IMR-90 (cell line): ENCODE measurements around the gene ETV3L. TPM values are rescaled to one million over a fixed set of nuclear protein-coding genes. Genes with fewer than 3 reads are reported as not detected.

Source experiments
- ATAC-seq: fragments of 200-7000 bp; cut with Tn5 transposase; 2 replicates; pipeline ENCODE4 v1.9.1; 2020; ENCODE audit warnings: low read depth, mild to moderate bottlenecking, moderate library complexity
- BruUV-seq: library from RNA; stranded (reverse); fragments of 400-500 nt; replicated peaks from 2 replicates; lab custom pipeline; 2021; lab: Mats Ljungman, UMichigan
- CTCF ChIA-PET: fragments of 300-600 bp; formaldehyde crosslinking; extraction: SDS; loops from one replicate; lab custom pipeline; 2021; ENCODE audit warnings: antibody characterized with exemption; lab: Yijun Ruan, JAX
- POLR2A ChIA-PET: fragments of 300-600 bp; sonication (Branson Sonifier 250); formaldehyde crosslinking; loops from one replicate; lab custom pipeline; 2022; ENCODE audit warnings: antibody characterized with exemption; ENCODE audit not compliant: unreplicated experiment; lab: Charles Lee
- DNase-seq: peaks from one replicate; pipeline ENCODE4 v3.0.0; 2013
- H2AFZ ChIP-seq: replicated peaks from 2 replicates; pipeline ENCODE3; 2013; ENCODE audit warnings: low read length, mild to moderate bottlenecking; ENCODE audit not compliant: poor library complexity
- H2AK5ac ChIP-seq: 2 replicates; pipeline ENCODE4 v1.6.1; 2013; ENCODE audit warnings: low read depth, low read length, inconsistent platforms
- H2AK9ac ChIP-seq: replicated peaks from 2 replicates; pipeline ENCODE3; 2013; ENCODE audit warnings: mild to moderate bottlenecking, low read depth, low read length, moderate library complexity; ENCODE audit not compliant: poor library complexity
- H2BK120ac ChIP-seq: 2 replicates; pipeline ENCODE4 v1.6.1; 2013; ENCODE audit warnings: low read depth, low read length, inconsistent platforms
- H2BK15ac ChIP-seq: 3 replicates; pipeline ENCODE4 v1.6.1; 2013; ENCODE audit warnings: low read depth, low read length, inconsistent platforms
- H2BK20ac ChIP-seq: 2 replicates; pipeline ENCODE4 v1.6.1; 2013; ENCODE audit warnings: low read depth, mild to moderate bottlenecking, inconsistent platforms, low read length, moderate library complexity
- H2BK5ac ChIP-seq: 2 replicates; pipeline ENCODE4 v1.6.1; 2013; ENCODE audit warnings: mild to moderate bottlenecking, low read depth, low read length, inconsistent platforms; ENCODE audit not compliant: poor library complexity, severe bottlenecking
- H3K14ac ChIP-seq: replicated peaks from 2 replicates; pipeline ENCODE4 v1.6.1; 2013; ENCODE audit warnings: low read depth, low read length, inconsistent platforms
- H3K18ac ChIP-seq: 2 replicates; pipeline ENCODE4 v1.6.1; 2013; ENCODE audit warnings: low read depth, low read length, control low read depth
- H3K23ac ChIP-seq: 2 replicates; pipeline ENCODE4 v1.6.1; 2013; ENCODE audit warnings: low read depth, low read length, inconsistent platforms
- H3K27ac ChIP-seq: 2 replicates; pipeline ENCODE4 v1.5.1; 2013; ENCODE audit warnings: mild to moderate bottlenecking, control low read depth, low read length; ENCODE audit not compliant: insufficient read depth
- H3K27me3 ChIP-seq: 2 replicates; pipeline ENCODE4 v1.6.1; 2013; ENCODE audit warnings: low read length; ENCODE audit not compliant: control insufficient read depth, insufficient read depth
- H3K36me3 ChIP-seq: 2 replicates; pipeline ENCODE4 v1.6.1; 2013; ENCODE audit warnings: low read length, mixed read lengths; ENCODE audit not compliant: control insufficient read depth, insufficient read depth
- H3K4ac ChIP-seq: 2 replicates; pipeline ENCODE4 v1.6.1; 2013; ENCODE audit warnings: low read depth, low read length, inconsistent platforms
- H3K4me1 ChIP-seq: 2 replicates; pipeline ENCODE4 v1.6.1; 2013; ENCODE audit warnings: low read length, mixed read lengths; ENCODE audit not compliant: control insufficient read depth, insufficient read depth
- H3K4me2 ChIP-seq: 2 replicates; pipeline ENCODE4 v1.6.1; 2013; ENCODE audit warnings: low read depth, mild to moderate bottlenecking, control low read depth, low read length, moderate library complexity
- H3K4me3 ChIP-seq: 2 replicates; pipeline ENCODE4 v1.5.1; 2013; ENCODE audit warnings: low read depth, mild to moderate bottlenecking, control low read depth, low read length, moderate library complexity; ENCODE audit not compliant: insufficient read depth
- H3K56ac ChIP-seq: 2 replicates; pipeline ENCODE4 v1.6.1; 2013; ENCODE audit warnings: low read length, inconsistent platforms; ENCODE audit not compliant: insufficient read depth; ENCODE audit errors: extremely low read depth
- H3K79me1 ChIP-seq, 2 experiments: 2 replicates each; pipeline ENCODE4 v1.6.1; 2013; ENCODE audit warnings: low read length in 2 of 2, inconsistent platforms in 1 of 2, low read depth in 1 of 2
- H3K9ac ChIP-seq: 2 replicates; pipeline ENCODE4 v1.6.1; 2013; ENCODE audit warnings: low read depth, low read length, control low read depth
- H3K9me1 ChIP-seq: 2 replicates; pipeline ENCODE4 v1.6.1; 2013; ENCODE audit warnings: low read length, inconsistent platforms; ENCODE audit not compliant: insufficient read depth
- H3K9me3 ChIP-seq: 2 replicates; pipeline ENCODE4 v1.6.1; 2013; ENCODE audit warnings: low read length; ENCODE audit not compliant: control insufficient read depth, insufficient read depth
- H4K20me1 ChIP-seq: 2 replicates; pipeline ENCODE4 v1.6.1; 2013; ENCODE audit warnings: low read length, inconsistent platforms; ENCODE audit not compliant: insufficient read depth
- H4K5ac ChIP-seq: 2 replicates; pipeline ENCODE4 v1.6.1; 2013; ENCODE audit warnings: mild to moderate bottlenecking, low read depth, low read length, control low read depth
- H4K8ac ChIP-seq, 2 experiments: 2 replicates each; pipeline ENCODE4 v1.6.1; 2013; ENCODE audit warnings: low read depth in 2 of 2, low read length in 2 of 2, control low read depth in 1 of 2, inconsistent platforms in 1 of 2
- H4K91ac ChIP-seq: 2 replicates; pipeline ENCODE4 v1.6.1; 2013; ENCODE audit warnings: low read depth, low read length, inconsistent platforms; ENCODE audit not compliant: insufficient read depth
- BHLHE40 ChIP-seq: fragments of 150-350 bp; IDR thresholded peaks from 2 replicates; pipeline ENCODE4 v1.6.1; 2016; ENCODE audit warnings: mild to moderate bottlenecking, low read depth, low read length
- CEBPB ChIP-seq: IDR thresholded peaks from 2 replicates; pipeline ENCODE4 v1.6.1; 2012; ENCODE audit warnings: low read depth, low read length, improper control_type of control experiment
- CHD1 ChIP-seq: IDR thresholded peaks from 2 replicates; pipeline ENCODE4 v1.6.1; 2012; ENCODE audit warnings: low read depth, low read length, improper control_type of control experiment
- FOS ChIP-seq: fragments of 150-350 bp; IDR thresholded peaks from 2 replicates; pipeline ENCODE4 v1.6.1; 2016; ENCODE audit warnings: low read depth, low read length
- MAFK ChIP-seq: IDR thresholded peaks from 2 replicates; pipeline ENCODE4 v1.6.1; 2012; ENCODE audit warnings: low read depth, low read length, improper control_type of control experiment
- MAZ ChIP-seq: IDR thresholded peaks from 2 replicates; pipeline ENCODE4 v1.6.1; 2012; ENCODE audit warnings: low read depth, mild to moderate bottlenecking, low read length, improper control_type of control experiment, moderate library complexity, borderline replicate concordance
- MXI1 ChIP-seq: IDR thresholded peaks from 2 replicates; pipeline ENCODE4 v1.6.1; 2012; ENCODE audit warnings: low read depth, mild to moderate bottlenecking, low read length, moderate library complexity, borderline replicate concordance
- NFE2L2 ChIP-seq: fragments of 150-350 bp; IDR thresholded peaks from 2 replicates; pipeline ENCODE4 v1.6.1; 2016; ENCODE audit warnings: low read depth, mild to moderate bottlenecking, low read length
- POLR2A ChIP-seq: IDR thresholded peaks from 2 replicates; pipeline ENCODE4 v1.6.1; 2012; ENCODE audit warnings: mild to moderate bottlenecking, low read depth, low read length
- RAD21 ChIP-seq: IDR thresholded peaks from 2 replicates; pipeline ENCODE4 v1.6.1; 2012; ENCODE audit warnings: low read length, improper control_type of control experiment
- RCOR1 ChIP-seq: IDR thresholded peaks from 2 replicates; pipeline ENCODE4 v1.6.1; 2012; ENCODE audit warnings: mild to moderate bottlenecking, low read length, improper control_type of control experiment; ENCODE audit not compliant: insufficient replicate concordance
- RFX5 ChIP-seq: IDR thresholded peaks from 2 replicates; pipeline ENCODE4 v1.8.0; 2012; ENCODE audit warnings: low read depth, mild to moderate bottlenecking, low read length, moderate library complexity
- SMC3 ChIP-seq: fragments of 150-350 bp; IDR thresholded peaks from 2 replicates; pipeline ENCODE4 v1.6.1; 2016; ENCODE audit warnings: low read depth, mild to moderate bottlenecking, antibody characterized with exemption, low read length, moderate library complexity
- WGBS, 2 experiments: methylation state at CpG; one replicate each; pipeline versions ENCODE4 v1.1.5 to v1.1.7; 2013; ENCODE audit warnings: missing lambda C conversion rate in 2 of 2; ENCODE audit not compliant: insufficient read length in 1 of 2; ENCODE audit errors: extremely low coverage in 2 of 2; 5-methylcytosine and 5-hydroxymethylcytosine counted together
- dilution Hi-C: fragments of 300-500 bp; cut with HindIII; formaldehyde crosslinking; loops from one replicate; pipeline ENCODE4 v1.14.3; 2018; ENCODE audit warnings: low sequenced_read_pairs; ENCODE audit not compliant: unreplicated experiment
- in situ Hi-C: fragments of 300-500 bp; cut with MboI; formaldehyde crosslinking; loops from 3 replicates; pipeline ENCODE4 v1.14.3; 2019; ENCODE audit warnings: low sequenced_read_pairs, inconsistent platforms, mixed read lengths
- intact Hi-C: fragments of 100-400 bp; cut with micrococcal nuclease; formaldehyde crosslinking; loops from 2 replicates; pipeline ENCODE4 v1.10.0; 2022
- polyA plus RNA-seq, 3 experiments: library from polyadenylated mRNA; depleted of rRNA; stranded (reverse); fragments of >200 nt; gene quantifications; 2 replicates each; pipeline ENCODE4 v1.2.3, GENCODE V29; 2012; ENCODE audit warnings: low replicate concordance in 1 of 3
- total RNA-seq: library from RNA; depleted of rRNA; stranded (reverse); fragments of >200 nt; gene quantifications from 2 replicates; pipeline ENCODE4 v1.2.3, GENCODE V29; 2012
- TF ChIP-seq, protein P1 (sequence below): fragments of 150-350 bp; IDR thresholded peaks from 2 replicates; pipeline ENCODE4 v1.6.1; 2016; ENCODE audit warnings: low read depth, mild to moderate bottlenecking, low read length, moderate library complexity, borderline replicate concordance
- TF ChIP-seq, protein P2 (sequence below): conservative IDR thresholded peaks from 2 replicates; pipeline ENCODE4 v1.5.1; 2012; ENCODE audit warnings: mild to moderate bottlenecking, low read depth, low read length, improper control_type of control experiment
- TF ChIP-seq, protein P3 (sequence below): fragments of 150-350 bp; IDR thresholded peaks from 2 replicates; pipeline ENCODE4 v1.6.1; 2017; ENCODE audit warnings: mild to moderate bottlenecking, antibody characterized with exemption, low read length, low read depth

ETV3L gene
- total and polyA plus RNA-seq, 2 of the 4 experiments (the other 2 are of a cell fraction), result not detected

DNA sequence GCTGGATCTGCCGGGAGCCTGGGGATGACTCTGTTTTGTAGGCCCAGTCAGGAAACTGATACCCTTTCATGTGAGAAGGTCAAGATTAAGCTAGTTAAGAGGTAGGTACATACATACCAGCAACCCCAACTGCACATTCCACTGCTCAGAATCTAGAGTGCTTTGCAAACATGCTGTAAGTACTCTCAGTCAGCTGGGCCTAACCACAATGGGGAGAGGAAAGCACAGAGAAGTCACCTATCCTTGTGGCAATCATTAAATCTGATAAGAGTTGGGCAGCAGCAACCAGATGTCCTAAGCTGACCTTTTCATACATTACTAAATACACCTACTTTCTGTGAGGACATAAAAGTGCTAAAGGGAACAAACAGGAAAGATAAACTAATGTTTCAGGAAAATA, 36.0 kb upstream of the ETV3L start:
- Histone ChIP-seq H3K4me1 (peaks cover 4% of the 10 kb centered on the region), H2BK120ac (no peak overlapping the region), H3K79me1 (peaks cover 31 to 41% of the 10 kb centered on the region in 2 experiments), H3K9me3 (no peaks in the 10 kb centered on the region), H2BK5ac (no peak overlapping the region), H4K8ac (no peak overlapping the region), H2AK9ac (no peak overlapping the region), H2AFZ (no peak overlapping the region), H3K27me3 (no peaks in the 10 kb centered on the region), H3K56ac (no peak overlapping the region), H2BK15ac (no peak overlapping the region), H3K9me1 (peaks cover 2% of the 10 kb centered on the region; the same call in 1 of the 2 replicates), H4K5ac (no peak overlapping the region), H3K4me2 (no peak overlapping the region), H2BK20ac (no peak overlapping the region), H3K4ac (no peak overlapping the region), H3K36me3 (peaks cover 31% of the 10 kb centered on the region), H4K20me1 (peaks cover 24% of the 10 kb centered on the region), H3K18ac (no peak overlapping the region), H3K9ac (no peak overlapping the region), H3K4me3 (no peak overlapping the region), H3K23ac (peak overlapping the region; percentile 35; the same call in 1 of the 2 replicates), H2AK5ac (no peak overlapping the region), H4K91ac (no peak overlapping the region), H3K27ac (no peak overlapping the region), H3K14ac (no peak overlapping the region)
- DNase-seq (no peak), ATAC-seq (no peak)
- intact Hi-C loops (loop anchor here (5.0 kb wide), 1 partner anchor 43 kb away; no protein-coding TSS in a partner anchor), dilution Hi-C loops (no loop called here), in situ Hi-C loops (no loop called here)
- WGBS, 2 experiments, result no CpG with 5 or more reads among the region's 1 CpG
- ChIA-PET POLR2A (no interaction called here), CTCF (interaction anchor here (0.8 to 1.2 kb wide), 2 partner anchors 21 to 46 kb away, joined by 4 read pairs; no protein-coding TSS in a partner anchor)
- TF ChIP-seq RCOR1, result no peak
- TF ChIP-seq MAZ, result no peak
- TF ChIP-seq RAD21, result no peak
- no peak for TF ChIP-seq SMC3
- TF ChIP-seq, protein P1, sequence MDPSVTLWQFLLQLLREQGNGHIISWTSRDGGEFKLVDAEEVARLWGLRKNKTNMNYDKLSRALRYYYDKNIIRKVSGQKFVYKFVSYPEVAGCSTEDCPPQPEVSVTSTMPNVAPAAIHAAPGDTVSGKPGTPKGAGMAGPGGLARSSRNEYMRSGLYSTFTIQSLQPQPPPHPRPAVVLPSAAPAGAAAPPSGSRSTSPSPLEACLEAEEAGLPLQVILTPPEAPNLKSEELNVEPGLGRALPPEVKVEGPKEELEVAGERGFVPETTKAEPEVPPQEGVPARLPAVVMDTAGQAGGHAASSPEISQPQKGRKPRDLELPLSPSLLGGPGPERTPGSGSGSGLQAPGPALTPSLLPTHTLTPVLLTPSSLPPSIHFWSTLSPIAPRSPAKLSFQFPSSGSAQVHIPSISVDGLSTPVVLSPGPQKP, result no peak
- TF ChIP-seq RFX5, result no peak
- TF ChIP-seq CEBPB, result no peak
- TF ChIP-seq BHLHE40, result no peak
- no peak for TF ChIP-seq NFE2L2
- TF ChIP-seq MAFK, result no peak
- TF ChIP-seq POLR2A, result no peak; the same call in 1 of the 2 replicates
- TF ChIP-seq, protein P2, sequence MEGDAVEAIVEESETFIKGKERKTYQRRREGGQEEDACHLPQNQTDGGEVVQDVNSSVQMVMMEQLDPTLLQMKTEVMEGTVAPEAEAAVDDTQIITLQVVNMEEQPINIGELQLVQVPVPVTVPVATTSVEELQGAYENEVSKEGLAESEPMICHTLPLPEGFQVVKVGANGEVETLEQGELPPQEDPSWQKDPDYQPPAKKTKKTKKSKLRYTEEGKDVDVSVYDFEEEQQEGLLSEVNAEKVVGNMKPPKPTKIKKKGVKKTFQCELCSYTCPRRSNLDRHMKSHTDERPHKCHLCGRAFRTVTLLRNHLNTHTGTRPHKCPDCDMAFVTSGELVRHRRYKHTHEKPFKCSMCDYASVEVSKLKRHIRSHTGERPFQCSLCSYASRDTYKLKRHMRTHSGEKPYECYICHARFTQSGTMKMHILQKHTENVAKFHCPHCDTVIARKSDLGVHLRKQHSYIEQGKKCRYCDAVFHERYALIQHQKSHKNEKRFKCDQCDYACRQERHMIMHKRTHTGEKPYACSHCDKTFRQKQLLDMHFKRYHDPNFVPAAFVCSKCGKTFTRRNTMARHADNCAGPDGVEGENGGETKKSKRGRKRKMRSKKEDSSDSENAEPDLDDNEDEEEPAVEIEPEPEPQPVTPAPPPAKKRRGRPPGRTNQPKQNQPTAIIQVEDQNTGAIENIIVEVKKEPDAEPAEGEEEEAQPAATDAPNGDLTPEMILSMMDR, result no peak
- TF ChIP-seq MXI1, result no peak
- TF ChIP-seq CHD1, result no peak
- no peak for TF ChIP-seq FOS
- TF ChIP-seq, protein P3, sequence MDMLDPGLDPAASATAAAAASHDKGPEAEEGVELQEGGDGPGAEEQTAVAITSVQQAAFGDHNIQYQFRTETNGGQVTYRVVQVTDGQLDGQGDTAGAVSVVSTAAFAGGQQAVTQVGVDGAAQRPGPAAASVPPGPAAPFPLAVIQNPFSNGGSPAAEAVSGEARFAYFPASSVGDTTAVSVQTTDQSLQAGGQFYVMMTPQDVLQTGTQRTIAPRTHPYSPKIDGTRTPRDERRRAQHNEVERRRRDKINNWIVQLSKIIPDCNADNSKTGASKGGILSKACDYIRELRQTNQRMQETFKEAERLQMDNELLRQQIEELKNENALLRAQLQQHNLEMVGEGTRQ, result no peak
- BruUV-seq, result no TSS peak
